GM12801 (cell line): ENCODE data around the gene SMC5.

Experiments
- CTCF ChIP-seq: IDR thresholded peaks from one replicate; pipeline ENCODE4 v1.5.1; 2011; ENCODE audit warnings: control low read depth; ENCODE audit not compliant: insufficient read length; ENCODE audit errors: extremely low read depth

SMC5 gene

GRCh38 chr9:70263421-70263820 is 4.6 kb downstream of the SMC5 start:
- no peak for TF ChIP-seq CTCF

- no peak for TF ChIP-seq CTCF
Observed at GRCh38 chr9:70278305-70278704, 19.5 kb downstream of the SMC5 start.

GRCh38 chr9:70283848-70284247 is 25.1 kb downstream of the SMC5 start:
- no peak for TF ChIP-seq CTCF

GRCh38 chr9:70285246-70285645 is 26.5 kb downstream of the SMC5 start:
- no peak for TF ChIP-seq CTCF

GRCh38 chr9:70285981-70286598 is 27.3 kb downstream of the SMC5 start:
- no peak for TF ChIP-seq CTCF

GRCh38 chr9:70290626-70291025 is 31.8 kb downstream of the SMC5 start:
- TF ChIP-seq CTCF, result no peak

GRCh38 chr9:70291446-70291845 is 32.7 kb downstream of the SMC5 start:
- no peak for TF ChIP-seq CTCF
